Measurements from ENCODE around the gene CYB561A3. TPM values are rescaled to one million over a fixed set of nuclear protein-coding genes. Genes with fewer than 3 reads are reported as not detected.

The CYB561A3 gene
- total and polyA plus RNA-seq, 2 of the 13 experiments (the other 11 are each of a cell fraction or from before 2014, with no cell fraction given) = 11.4 to 14.9 TPM

DNA sequence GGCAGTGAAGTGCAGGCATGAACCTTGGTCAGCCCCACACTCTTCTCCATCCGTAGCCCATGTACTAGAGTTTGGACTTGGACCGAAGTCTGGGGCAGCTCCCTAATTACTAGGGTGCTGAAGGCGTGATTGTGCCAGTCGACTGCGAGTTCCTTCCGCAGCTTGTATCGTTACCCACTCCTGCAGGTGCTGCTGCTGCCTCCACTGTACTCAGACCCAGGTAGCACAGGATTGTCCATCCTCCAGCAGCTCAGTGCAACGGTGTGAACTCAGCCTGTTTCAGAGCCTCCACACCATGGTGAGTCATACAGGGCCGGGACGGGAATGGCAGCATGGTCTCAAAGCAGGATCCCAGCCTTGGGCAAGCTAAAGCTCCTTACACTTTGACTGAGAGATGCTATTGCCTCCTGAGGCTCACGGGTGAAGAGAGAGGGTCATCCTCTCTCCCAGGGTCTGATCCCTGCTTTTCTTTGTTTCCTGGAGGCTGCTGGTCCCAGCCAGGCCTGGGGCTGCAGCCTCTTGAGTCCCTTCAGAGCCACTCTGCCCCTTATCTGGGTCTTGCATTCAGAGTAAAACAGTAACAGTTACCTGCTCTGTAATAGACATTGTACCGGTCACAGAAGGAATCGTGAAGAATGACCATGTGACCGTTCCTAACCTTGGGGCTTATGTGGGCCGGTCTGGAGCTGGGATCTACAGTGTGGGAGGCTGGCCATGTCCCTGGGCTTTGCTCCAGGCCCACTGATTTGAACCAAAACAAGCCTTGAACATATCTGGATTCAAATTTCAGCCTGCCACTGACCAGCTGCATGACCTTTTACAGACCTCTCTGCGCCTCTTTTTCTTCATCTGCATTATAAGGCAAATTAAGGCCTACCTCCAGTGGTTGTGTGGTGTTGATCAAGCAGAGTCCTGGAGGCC lies 27.0 kb downstream of the CYB561A3 start (continued):
- TF ChIP-seq, protein P1, sequence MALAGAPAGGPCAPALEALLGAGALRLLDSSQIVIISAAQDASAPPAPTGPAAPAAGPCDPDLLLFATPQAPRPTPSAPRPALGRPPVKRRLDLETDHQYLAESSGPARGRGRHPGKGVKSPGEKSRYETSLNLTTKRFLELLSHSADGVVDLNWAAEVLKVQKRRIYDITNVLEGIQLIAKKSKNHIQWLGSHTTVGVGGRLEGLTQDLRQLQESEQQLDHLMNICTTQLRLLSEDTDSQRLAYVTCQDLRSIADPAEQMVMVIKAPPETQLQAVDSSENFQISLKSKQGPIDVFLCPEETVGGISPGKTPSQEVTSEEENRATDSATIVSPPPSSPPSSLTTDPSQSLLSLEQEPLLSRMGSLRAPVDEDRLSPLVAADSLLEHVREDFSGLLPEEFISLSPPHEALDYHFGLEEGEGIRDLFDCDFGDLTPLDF (CRISPR knock-in tag; IDR thresholded peaks at IDR 0.05) = no peak
- no peak; the same call in 1 of the 2 replicates for TF ChIP-seq BORCS8-MEF2B (CRISPR knock-in tag; IDR thresholded peaks at IDR 0.05)
- TF ChIP-seq HNRNPK (IDR thresholded peaks at IDR 0.05; ENCODE audit: low read depth, low read length, poor library complexity, severe bottlenecking) = no peak
- TF ChIP-seq, protein P2, sequence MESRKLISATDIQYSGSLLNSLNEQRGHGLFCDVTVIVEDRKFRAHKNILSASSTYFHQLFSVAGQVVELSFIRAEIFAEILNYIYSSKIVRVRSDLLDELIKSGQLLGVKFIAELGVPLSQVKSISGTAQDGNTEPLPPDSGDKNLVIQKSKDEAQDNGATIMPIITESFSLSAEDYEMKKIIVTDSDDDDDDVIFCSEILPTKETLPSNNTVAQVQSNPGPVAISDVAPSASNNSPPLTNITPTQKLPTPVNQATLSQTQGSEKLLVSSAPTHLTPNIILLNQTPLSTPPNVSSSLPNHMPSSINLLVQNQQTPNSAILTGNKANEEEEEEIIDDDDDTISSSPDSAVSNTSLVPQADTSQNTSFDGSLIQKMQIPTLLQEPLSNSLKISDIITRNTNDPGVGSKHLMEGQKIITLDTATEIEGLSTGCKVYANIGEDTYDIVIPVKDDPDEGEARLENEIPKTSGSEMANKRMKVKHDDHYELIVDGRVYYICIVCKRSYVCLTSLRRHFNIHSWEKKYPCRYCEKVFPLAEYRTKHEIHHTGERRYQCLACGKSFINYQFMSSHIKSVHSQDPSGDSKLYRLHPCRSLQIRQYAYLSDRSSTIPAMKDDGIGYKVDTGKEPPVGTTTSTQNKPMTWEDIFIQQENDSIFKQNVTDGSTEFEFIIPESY (CRISPR knock-in tag; IDR thresholded peaks at IDR 0.05) = no peak; the same call in 1 of the 2 replicates
- TF ChIP-seq, protein P3, sequence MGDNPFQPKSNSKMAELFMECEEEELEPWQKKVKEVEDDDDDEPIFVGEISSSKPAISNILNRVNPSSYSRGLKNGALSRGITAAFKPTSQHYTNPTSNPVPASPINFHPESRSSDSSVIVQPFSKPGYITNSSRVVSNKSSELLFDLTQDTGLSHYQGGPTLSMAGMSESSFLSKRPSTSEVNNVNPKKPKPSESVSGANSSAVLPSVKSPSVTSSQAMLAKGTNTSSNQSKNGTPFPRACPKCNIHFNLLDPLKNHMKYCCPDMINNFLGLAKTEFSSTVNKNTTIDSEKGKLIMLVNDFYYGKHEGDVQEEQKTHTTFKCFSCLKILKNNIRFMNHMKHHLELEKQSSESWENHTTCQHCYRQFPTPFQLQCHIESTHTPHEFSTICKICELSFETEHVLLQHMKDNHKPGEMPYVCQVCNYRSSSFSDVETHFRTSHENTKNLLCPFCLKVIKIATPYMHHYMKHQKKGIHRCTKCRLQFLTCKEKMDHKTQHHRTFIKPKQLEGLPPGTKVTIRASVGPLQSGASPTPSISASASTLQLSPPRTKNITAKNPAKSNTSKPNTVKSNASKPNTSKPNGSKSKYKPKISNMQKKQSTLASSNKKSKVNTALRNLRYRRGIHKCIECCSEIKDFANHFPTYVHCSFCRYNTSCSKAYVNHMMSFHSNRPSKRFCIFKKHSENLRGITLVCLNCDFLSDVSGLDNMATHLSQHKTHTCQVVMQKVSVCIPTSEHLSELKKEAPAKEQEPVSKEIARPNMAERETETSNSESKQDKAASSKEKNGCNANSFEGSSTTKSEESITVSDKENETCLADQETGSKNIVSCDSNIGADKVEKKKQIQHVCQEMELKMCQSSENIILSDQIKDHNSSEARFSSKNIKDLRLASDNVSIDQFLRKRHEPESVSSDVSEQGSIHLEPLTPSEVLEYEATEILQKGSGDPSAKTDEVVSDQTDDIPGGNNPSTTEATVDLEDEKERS (CRISPR knock-in tag; IDR thresholded peaks at IDR 0.05) = peak; percentile 81
- peak; percentile 33 for TF ChIP-seq XRCC5 (optimal IDR thresholded peaks at IDR 0.05; ENCODE audit: low read length)
- TF ChIP-seq TARDBP (CRISPR knock-in tag; IDR thresholded peaks at IDR 0.05) = peak; percentile 71; the same call in 1 of the 2 replicates
- TF ChIP-seq FOXK1 (CRISPR knock-in tag; IDR thresholded peaks at IDR 0.05; ENCODE audit: borderline replicate concordance, low read depth) = no peak
- no peak for TF ChIP-seq SRSF4 (IDR thresholded peaks at IDR 0.05; ENCODE audit: low read depth, low read length, poor library complexity, severe bottlenecking)
- TF ChIP-seq ZNF607 (CRISPR knock-in tag; IDR thresholded peaks at IDR 0.05; ENCODE audit: borderline replicate concordance) = no peak; the same call in 1 of the 2 replicates
- no peak for TF ChIP-seq RNF2 (conservative IDR thresholded peaks at IDR 0.05; ENCODE audit: low read depth)
- no peak for TF ChIP-seq ZNF577 (CRISPR knock-in tag; IDR thresholded peaks at IDR 0.05; ENCODE audit: borderline replicate concordance, low read depth)
- no peak for TF ChIP-seq ZSCAN31 (CRISPR knock-in tag; IDR thresholded peaks at IDR 0.05; ENCODE audit: low read depth)
- peak; percentile 40; the same call in 1 of the 2 replicates for TF ChIP-seq ZNF205 (CRISPR knock-in tag; IDR thresholded peaks at IDR 0.05)
- no peak for TF ChIP-seq CBX2 (IDR thresholded peaks at IDR 0.05; ENCODE audit: low read depth, low read length)
- no peak for TF ChIP-seq CBX2 (CRISPR knock-in tag; IDR thresholded peaks at IDR 0.05; ENCODE audit: low read depth)
- TF ChIP-seq REL (CRISPR knock-in tag; conservative IDR thresholded peaks at IDR 0.05) = no peak
- TF ChIP-seq, protein P4, sequence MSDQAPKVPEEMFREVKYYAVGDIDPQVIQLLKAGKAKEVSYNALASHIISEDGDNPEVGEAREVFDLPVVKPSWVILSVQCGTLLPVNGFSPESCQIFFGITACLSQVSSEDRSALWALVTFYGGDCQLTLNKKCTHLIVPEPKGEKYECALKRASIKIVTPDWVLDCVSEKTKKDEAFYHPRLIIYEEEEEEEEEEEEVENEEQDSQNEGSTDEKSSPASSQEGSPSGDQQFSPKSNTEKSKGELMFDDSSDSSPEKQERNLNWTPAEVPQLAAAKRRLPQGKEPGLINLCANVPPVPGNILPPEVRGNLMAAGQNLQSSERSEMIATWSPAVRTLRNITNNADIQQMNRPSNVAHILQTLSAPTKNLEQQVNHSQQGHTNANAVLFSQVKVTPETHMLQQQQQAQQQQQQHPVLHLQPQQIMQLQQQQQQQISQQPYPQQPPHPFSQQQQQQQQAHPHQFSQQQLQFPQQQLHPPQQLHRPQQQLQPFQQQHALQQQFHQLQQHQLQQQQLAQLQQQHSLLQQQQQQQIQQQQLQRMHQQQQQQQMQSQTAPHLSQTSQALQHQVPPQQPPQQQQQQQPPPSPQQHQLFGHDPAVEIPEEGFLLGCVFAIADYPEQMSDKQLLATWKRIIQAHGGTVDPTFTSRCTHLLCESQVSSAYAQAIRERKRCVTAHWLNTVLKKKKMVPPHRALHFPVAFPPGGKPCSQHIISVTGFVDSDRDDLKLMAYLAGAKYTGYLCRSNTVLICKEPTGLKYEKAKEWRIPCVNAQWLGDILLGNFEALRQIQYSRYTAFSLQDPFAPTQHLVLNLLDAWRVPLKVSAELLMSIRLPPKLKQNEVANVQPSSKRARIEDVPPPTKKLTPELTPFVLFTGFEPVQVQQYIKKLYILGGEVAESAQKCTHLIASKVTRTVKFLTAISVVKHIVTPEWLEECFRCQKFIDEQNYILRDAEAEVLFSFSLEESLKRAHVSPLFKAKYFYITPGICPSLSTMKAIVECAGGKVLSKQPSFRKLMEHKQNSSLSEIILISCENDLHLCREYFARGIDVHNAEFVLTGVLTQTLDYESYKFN (CRISPR knock-in tag; conservative IDR thresholded peaks at IDR 0.05) = peak; percentile 78

Data from HepG2 (cell line).